Stimulated activated CD4-positive, alpha-beta T cell treated with anti-CD3 and anti-CD28 coated beads, Interleukin-12 subunit alpha, Interleukin-12 subunit beta, amount 100 ng/mL, for 48 hours (primary cell): ENCODE data around the gene PCDHB3.
"Not testable (repeated sequence)": the region's sequence is repeated elsewhere in the genome, so short reads cannot be mapped to it uniquely, and the experiment has no call there.

Source experiments
- DNase-seq, 3 donors: peaks; one replicate each; pipeline ENCODE4 v3.0.0-alpha.2; 2020; ENCODE audit warnings: low read depth in 2 of 3, low spot score in 1 of 3

Gene PCDHB3

DNA sequence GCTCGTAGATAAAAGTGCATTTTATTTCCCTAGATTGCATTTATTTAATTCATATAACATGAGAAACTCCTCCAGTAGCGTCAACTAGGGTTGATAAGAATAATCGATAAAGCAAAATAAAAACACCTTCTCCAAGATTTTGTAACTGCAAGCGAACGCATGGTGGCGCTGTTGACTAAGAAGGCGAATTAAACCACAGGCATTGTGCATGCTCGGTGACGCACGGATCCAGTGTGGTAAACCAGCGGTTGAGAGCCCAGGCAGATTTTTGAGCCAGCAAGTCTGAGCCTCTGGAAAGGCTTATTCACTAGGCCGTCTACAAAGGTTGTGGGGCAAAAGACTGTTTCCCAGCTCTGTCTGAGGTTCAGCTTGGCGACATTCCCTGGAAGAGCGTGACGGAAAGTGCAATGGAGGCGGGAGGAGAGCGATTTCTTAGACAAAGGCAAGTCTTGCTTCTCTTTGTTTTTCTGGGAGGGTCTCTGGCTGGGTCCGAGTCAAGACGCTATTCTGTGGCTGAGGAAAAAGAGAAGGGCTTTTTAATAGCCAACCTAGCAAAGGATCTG lies at the start of gene PCDHB3:
TSS of gene PCDHB3 (plus strand) at position 231 of the 563 bp plus-strand sequence. CDS start at position 408, 177 bp downstream.
- DNase-seq: peak in 2 of 3 donors; percentile 12 to 26

DNA sequence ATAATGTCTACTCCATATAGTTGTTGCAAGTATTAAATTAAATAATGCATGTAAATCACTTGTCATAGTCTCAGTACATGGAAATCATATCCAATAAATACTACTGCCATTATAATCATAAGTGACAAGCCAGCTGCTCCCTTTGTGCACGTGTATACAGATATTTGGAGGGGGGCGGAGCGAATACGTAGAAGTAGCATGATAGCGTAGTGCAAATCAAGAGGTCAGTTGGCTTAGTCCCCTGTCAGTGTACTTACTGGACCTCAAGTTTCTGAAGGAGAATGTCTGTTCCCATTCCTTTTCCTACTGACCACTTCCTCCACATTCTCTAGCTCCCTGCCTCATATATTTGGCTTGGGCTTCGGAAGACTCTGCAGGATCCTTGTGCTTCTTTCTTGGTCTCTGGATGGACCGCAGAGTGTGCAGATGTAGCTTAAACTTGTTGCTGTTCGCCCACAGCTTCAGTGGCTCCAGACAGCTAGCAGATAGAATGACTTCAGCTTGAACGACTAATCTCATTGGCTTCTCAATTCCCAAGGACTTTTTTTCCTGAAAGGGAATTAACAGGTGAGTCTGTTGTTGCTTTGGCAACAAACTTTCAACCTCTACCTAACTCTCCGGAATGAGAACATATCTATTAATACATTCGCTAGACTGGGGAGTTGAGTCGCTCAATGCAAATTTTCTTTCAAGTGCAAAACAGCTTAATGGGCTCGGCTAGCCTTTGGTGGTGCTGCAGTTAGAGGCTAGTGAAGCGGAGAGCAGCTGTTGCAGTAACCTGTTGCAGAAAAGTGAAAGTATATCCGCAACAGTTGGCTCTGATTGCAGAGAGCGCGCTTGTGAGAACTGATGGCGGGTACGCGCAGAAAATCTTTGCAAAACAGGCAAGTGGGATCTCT lies 49.4 kb upstream of the PCDHB3 start, which contains the start of gene PCDHB1:
TSS of gene PCDHB1 (plus strand) at position 753 of the 899 bp plus-strand sequence. CDS start at position 850, 97 bp downstream.
- DNase-seq: no peak

DNA sequence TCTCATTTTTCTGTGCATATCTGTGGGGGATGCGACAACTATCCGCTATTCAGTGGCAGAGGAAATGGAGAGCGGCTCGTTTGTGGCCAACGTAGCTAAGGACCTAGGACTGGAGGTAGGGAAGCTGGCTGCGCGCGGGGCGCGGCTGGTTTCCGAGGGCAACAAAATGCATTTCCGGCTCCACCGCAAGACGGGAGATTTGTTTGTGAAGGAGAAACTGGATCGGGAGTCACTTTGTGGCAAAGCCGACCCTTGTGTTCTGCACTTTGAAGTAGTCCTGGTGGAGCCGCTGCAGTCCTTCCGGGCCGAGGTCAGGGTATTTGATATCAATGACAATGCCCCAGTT lies 48.8 kb upstream of the PCDHB3 start:
- no peak for DNase-seq

DNA sequence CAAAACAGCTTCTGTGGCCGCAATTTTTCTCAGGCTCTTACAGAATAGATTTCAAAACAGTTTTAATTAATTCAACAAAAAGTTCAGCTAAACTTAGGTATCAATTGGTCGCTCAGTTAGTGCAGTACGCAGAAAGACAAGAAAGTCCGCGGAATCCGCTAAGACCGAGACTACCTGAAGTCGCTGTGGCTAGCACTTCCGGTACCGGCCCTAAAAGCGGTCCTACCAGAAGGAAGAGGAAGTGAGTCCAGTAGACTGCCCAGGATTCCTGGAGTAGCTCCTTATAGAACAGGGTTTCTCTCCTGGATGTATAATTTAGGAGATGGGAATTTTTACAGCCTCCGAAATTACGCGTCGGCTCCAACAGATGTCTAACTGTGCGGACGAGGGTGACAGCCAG lies 22.4 kb upstream of the PCDHB3 start:
- DNase-seq: no peak

DNA sequence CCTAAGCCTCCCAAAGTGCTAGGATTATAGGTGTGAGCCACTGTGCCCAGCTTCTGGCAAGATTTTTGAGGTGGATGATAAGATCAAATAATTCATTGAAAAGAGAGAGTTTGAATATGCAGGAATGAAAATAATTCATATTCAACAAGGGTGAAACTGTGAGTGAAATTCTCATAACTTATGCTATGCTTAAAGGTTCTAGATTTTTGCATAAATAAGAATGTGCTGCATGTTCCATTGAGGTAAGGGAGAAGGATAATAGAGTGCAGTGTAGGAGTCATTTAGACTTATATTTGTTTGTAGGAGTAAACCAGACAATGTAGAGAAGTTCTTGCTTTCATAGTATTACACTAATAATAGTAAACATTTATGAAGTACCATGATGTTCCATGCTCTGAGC lies 18.0 kb upstream of the PCDHB3 start:
- DNase-seq: no peak

DNA sequence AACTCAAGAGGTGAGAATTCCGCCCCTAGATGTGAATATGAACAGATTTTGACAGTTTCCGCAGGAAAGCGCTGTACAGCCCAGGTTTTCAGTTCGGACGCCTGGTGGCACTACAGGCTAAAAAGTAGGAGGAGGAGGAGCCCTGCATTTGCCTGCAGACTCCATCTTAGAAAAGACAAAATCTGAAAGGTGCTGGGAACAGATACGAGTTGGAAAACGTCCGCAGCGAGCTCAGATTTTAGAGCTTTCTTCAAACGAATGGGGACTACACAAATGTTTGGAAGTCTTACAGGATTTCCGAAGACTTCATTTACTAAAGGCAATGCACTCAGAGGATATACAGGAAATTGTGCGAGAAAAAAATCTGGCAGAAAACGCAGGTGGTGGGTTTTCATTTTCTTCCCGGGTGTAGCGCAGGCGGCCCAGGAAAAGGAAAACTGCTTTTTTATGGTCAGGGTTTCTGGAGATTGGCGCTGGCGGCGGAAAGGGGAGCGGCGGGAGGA lies 15.7 kb upstream of the PCDHB3 start:
- peak in 1 of 3 donors; percentile 5 for DNase-seq

DNA sequence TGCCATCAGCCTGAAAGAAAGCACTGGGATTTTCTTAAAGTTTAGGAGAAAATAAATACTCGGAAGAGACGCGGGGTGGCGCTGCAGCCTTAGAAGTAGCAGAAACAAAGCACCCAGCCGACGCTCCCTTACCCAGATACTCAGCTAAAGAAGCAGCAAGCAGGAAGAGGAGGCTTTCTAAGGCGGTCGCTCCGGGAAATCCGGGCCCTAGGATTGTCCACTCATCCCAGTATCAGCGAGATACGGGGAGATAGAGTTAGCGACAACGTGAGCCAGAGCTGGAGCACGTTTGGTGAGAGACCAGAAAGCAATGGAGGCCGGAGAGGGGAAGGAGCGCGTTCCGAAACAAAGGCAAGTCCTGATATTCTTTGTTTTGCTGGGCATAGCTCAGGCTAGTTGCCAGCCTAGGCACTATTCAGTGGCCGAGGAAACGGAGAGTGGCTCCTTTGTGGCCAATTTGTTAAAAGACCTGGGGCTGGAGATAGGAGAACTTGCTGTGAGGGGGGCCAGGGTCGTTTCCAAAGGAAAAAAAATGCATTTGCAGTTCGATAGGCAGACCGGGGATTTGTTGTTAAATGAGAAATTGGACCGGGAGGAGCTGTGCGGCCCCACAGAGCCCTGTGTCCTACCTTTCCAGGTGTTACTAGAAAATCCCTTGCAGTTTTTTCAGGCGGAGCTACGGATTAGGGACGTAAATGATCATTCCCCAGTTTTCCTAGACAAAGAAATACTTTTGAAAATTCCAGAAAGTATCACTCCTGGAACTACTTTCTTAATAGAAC lies 5.6 kb upstream of the PCDHB3 start, which contains the start of gene PCDHB2:
TSS of gene PCDHB2 (plus strand) at position 135 of the 782 bp plus-strand sequence. CDS start at position 311, 176 bp downstream.
- DNase-seq: no peak

DNA sequence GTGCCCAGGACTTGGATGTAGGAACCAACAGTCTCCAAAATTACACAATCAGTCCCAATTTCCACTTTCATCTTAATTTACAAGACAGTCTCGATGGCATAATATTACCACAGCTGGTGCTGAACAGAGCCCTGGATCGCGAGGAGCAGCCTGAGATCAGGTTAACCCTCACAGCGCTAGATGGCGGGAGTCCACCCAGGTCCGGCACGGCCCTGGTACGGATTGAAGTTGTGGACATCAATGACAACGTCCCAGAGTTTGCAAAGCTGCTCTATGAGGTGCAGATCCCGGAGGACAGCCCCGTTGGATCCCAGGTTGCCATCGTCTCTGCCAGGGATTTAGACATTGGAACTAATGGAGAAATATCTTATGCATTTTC lies 5.0 kb upstream of the PCDHB3 start:
- no peak for DNase-seq

DNA sequence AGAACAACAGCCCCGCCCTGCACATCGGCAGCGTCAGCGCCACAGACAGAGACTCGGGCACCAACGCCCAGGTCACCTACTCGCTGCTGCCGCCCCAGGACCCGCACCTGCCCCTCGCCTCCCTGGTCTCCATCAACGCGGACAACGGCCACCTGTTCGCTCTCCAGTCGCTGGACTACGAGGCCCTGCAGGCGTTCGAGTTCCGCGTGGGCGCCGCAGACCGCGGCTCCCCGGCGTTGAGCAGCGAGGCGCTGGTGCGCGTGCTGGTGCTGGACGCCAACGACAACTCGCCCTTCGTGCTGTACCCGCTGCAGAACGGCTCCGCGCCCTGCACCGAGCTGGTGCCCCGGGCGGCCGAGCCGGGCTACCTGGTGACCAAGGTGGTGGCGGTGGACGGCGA lies 4.1 kb upstream of the PCDHB3 start:
- DNase-seq: not testable (repeated sequence)

DNA sequence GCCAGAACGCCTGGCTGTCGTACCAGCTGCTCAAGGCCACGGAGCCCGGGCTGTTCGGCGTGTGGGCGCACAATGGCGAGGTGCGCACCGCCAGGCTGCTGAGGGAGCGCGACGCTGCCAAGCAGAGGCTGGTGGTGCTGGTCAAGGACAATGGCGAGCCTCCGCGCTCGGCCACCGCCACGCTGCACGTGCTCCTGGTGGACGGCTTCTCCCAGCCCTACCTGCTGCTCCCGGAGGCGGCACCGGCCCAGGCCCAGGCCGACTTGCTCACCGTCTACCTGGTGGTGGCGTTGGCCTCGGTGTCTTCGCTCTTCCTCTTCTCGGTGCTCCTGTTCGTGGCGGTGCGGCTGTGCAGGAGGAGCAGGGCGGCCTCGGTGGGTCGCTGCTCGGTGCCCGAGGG lies 3.7 kb upstream of the PCDHB3 start:
- DNase-seq: not testable (repeated sequence)

DNA sequence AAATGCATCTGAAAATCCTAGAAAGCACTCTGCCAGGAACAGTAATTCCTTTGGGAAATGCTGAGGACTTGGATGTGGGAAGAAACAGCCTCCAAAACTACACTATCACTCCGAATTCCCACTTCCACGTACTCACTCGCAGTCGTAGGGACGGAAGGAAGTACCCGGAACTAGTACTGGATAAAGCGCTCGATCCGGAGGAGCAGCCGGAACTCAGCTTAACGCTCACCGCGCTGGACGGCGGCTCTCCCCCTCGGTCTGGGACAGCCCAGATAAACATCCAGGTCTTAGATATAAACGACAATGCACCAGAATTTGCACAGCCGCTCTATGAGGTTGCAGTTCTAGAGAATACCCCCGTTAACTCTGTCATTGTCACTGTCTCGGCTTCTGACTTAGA lies 786 bp downstream of the PCDHB3 start:
- DNase-seq: no peak

DNA sequence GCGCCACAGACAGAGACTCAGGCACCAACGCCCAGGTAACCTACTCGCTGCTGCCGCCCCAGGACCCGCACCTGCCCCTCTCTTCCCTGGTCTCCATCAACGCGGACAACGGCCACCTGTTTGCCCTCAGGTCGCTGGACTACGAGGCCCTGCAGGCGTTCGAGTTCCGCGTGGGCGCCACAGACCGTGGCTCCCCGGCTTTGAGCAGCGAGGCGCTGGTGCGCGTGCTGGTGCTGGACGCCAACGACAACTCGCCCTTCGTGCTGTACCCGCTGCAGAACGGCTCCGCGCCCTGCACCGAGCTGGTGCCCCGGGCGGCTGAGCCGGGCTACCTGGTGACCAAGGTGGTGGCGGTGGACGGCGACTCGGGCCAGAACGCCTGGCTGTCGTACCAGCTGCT lies 1.8 kb downstream of the PCDHB3 start:
- DNase-seq: not testable (repeated sequence)

DNA sequence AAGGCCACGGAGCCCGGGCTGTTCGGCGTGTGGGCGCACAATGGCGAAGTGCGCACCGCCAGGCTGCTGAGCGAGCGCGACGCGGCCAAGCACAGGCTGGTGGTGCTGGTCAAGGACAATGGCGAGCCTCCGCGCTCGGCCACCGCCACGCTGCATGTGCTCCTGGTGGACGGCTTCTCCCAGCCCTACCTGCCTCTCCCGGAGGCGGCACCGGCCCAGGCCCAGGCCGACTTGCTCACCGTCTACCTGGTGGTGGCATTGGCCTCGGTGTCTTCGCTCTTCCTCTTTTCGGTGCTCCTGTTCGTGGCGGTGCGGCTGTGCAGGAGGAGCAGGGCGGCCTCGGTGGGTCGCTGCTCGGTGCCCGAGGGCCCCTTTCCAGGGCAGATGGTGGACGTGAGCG lies 2.2 kb downstream of the PCDHB3 start:
- not testable (repeated sequence) for DNase-seq

DNA sequence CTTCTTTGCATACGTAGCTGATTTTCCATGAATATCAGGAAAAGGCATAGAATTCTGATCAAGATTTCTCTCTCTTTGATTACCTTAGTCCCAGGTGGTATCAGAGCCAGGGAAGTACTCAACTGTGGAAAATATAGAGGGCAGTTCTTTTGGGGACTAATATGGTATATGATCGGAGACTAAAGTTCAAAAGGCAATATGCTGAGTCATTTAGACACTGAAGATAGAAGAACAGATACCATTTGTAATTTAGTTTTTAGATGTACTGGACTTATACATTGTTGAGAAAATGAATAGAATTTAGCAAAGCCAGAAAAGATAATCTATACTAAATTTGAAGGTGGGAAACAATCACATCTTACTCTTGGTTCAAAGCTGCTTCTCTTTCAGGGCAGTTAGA lies 5.1 kb downstream of the PCDHB3 start:
- DNase-seq: no peak

DNA sequence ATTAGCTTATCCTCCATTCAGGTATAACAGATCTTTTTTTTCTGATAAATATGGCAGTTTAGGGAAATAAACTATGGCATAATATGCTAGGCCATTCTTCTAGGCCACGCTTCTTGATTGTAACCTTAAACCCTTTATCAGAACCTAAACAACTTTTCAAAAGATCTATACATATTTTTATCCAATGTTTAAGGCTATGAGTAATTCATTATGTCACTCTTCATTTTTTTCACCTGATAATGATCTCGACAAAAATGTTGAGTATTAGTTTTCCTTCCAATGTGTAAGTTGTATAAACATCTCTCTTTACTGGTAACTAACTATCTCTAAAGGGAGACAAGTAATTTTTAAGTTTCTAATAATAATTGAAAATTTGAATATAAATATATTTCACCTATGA lies 19.0 kb downstream of the PCDHB3 start:
- no peak for DNase-seq

DNA sequence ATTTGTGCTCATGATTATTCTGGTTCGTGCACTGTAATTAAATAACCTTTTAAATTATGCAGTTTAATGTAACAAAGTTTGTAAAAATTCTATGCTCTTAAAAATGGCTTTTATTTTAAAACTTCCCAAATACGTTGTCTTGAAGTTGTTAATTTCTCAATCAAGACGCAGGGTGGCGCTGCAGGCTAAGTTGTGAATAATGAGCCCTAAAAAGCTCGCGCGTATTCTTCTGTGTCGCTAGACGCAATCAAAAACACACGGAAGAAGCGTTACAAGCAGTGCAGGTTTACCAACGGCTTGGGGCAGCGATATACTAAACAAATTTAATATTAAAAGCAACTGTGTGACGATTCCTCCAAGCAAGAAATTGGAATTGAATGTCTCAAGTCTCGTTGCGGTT lies 21.3 kb downstream of the PCDHB3 start, which contains the start of gene PCDHB4:
TSS of gene PCDHB4 (plus strand) at position 256 of the 400 bp plus-strand sequence. CDS start 181 bp downstream, outside the sequence.
- peak in 1 of 3 donors; percentile 3 for DNase-seq

DNA sequence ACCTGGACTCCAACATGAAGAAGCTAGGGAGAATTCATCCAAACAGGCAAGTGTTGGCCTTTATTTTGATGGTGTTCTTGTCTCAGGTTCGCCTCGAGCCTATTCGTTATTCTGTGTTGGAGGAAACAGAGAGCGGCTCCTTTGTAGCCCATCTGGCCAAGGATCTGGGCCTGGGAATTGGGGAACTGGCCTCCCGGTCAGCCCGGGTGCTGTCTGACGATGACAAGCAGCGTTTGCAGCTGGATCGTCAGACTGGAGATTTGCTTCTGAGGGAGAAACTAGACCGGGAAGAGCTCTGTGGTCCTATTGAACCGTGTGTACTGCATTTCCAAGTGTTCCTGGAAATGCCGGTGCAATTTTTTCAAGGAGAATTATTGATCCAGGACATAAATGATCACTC lies 21.7 kb downstream of the PCDHB3 start:
- no peak for DNase-seq

DNA sequence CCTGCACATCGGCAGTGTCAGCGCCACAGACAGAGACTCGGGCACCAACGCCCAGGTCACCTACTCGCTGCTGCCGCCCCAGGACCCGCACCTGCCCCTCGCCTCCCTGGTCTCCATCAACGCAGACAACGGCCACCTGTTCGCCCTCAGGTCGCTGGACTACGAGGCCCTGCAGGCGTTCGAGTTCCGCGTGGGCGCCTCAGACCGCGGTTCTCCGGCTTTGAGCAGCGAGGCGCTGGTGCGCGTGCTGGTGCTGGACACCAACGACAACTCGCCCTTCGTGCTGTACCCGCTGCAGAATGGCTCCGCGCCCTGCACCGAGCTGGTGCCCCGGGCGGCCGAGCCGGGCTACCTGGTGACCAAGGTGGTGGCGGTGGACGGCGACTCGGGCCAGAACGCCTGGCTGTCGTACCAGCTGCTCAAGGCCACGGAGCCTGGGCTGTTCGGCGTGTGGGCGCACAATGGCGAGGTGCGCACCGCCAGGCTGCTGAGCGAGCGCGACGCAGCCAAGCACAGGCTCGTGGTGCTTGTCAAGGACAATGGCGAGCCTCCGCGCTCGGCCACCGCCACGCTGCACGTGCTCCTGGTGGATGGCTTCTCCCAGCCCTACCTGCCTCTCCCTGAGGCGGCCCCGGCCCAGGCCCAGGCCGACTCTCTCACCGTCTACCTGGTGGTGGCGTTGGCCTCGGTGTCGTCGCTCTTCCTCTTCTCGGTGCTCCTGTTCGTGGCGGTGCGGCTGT lies 23.3 kb downstream of the PCDHB3 start:
- DNase-seq: not testable (repeated sequence)

DNA sequence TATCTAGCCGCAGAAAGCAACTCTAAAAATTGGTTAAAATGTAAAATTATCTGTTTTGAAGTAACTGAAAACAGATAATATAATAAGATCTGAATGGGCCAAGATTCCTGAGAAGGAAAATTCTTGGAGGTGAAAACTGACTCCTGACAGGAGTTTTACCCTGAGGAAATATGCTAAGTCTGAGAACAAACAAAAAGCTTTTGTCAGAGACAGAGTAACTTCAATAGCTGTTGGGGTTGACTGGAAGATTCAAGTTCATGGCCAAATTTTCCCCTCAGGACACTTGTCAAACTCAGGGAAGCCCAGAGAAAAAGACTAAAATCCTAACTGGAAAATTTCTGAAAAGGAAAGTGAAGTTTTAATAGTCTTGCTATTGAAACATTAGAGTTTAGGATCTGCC lies 27.0 kb downstream of the PCDHB3 start:
- DNase-seq: no peak

DNA sequence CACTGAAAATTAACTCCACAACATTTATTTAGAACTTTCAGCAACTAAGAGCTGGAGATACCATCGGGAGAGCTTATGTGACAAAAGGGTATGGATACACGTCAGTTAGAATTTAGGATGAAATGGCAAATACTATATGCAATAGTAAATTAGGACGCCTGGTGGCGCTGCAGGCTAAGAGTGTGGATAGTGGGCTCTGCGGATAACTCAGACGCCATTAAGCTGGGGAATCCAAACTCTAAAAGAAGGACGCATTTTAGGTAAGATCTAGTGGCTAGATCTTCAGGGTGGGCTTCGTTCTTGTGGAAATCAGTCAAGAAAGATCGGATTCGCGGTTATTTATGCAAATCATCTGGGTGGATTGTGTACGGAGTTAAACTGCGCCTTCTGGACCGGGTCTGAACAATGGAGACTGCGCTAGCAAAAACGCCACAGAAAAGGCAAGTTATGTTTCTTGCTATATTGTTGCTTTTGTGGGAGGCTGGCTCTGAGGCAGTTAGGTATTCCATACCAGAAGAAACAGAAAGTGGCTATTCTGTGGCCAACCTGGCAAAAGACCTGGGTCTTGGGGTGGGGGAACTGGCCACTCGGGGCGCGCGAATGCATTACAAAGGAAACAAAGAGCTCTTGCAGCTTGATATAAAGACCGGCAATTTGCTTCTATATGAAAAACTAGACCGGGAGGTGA lies 34.9 kb downstream of the PCDHB3 start, which contains the start of gene PCDHB5:
TSS of gene PCDHB5 (plus strand) at position 177 of the 688 bp plus-strand sequence. CDS start at position 406, 229 bp downstream.
- no peak for DNase-seq
